K562 (cell line): ENCODE data around the gene ABCC5. TPM values are rescaled to one million over a fixed set of nuclear protein-coding genes. Genes with fewer than 3 reads are reported as not detected.

Experiments used
- AFF1 ChIP-seq, 2 experiments: fragments of 450-650 bp; IDR thresholded peaks; 2 replicates each; pipeline ENCODE4 v1.6.1; 2018; ENCODE audit warnings: mild to moderate bottlenecking in 2 of 2, low read depth in 1 of 2; ENCODE audit not compliant: partially characterized antibody in 2 of 2
- BACH1 ChIP-seq: fragments of 200-800 bp; sonication (Bioruptor generic); IDR thresholded peaks from 2 replicates; pipeline ENCODE4 v1.6.1; 2016; ENCODE audit warnings: missing genetic modification characterization, missing compliant biosample characterization
- CGGBP1 ChIP-seq: fragments of 250-450 bp; sonication (Bioruptor Pico); IDR thresholded peaks from 2 replicates; pipeline ENCODE4 v1.9.0; 2021; ENCODE audit warnings: mild to moderate bottlenecking
- CREB3L1 ChIP-seq: fragments of 450-650 bp; IDR thresholded peaks from 2 replicates; pipeline ENCODE4 v1.6.1; 2014; ENCODE audit warnings: low read depth, mild to moderate bottlenecking, moderate library complexity, borderline replicate concordance
- CSDE1 ChIP-seq, 2 experiments: fragments of 450-650 bp; IDR thresholded peaks; 2 replicates each; pipeline ENCODE4 v1.6.1; 2016; ENCODE audit warnings: mild to moderate bottlenecking in 1 of 2
- HDAC2 ChIP-seq: fragments of 450-650 bp; IDR thresholded peaks from 2 replicates; pipeline ENCODE4 v1.6.1; 2016; ENCODE audit warnings: mild to moderate bottlenecking
- KAT7 ChIP-seq: sonication (generic); formaldehyde crosslinking; IDR thresholded peaks from 2 replicates; pipeline ENCODE4 v1.8.0; 2022; ENCODE audit warnings: missing genetic modification reagents, mild to moderate bottlenecking, borderline replicate concordance
- PHB2 ChIP-seq: fragments of 450-650 bp; IDR thresholded peaks from 2 replicates; pipeline ENCODE4 v1.6.1; 2017; ENCODE audit warnings: low read depth
- POLR2AphosphoS5 ChIP-seq: IDR thresholded peaks from 2 replicates; pipeline ENCODE4 v1.6.1; 2011; ENCODE audit warnings: mild to moderate bottlenecking, low read depth, low read length, moderate library complexity; ENCODE audit not compliant: control insufficient read depth, insufficient read depth
- SLC30A9 ChIP-seq: fragments of 250-450 bp; sonication (Bioruptor Pico); IDR thresholded peaks from 2 replicates; pipeline ENCODE4 v1.8.0; 2022; ENCODE audit warnings: mild to moderate bottlenecking, moderate library complexity
- SMAD1 ChIP-seq: fragments of 150-350 bp; IDR thresholded peaks from 2 replicates; pipeline ENCODE4 v1.6.1; 2014; ENCODE audit warnings: low read length, low read depth; ENCODE audit not compliant: partially characterized antibody
- SMC3 ChIP-seq: conservative IDR thresholded peaks from 2 replicates; pipeline ENCODE4 v1.6.1; 2011; ENCODE audit warnings: low read depth, low read length, improper control_type of control experiment; ENCODE audit not compliant: insufficient read depth
- SNAPC5 ChIP-seq: fragments of 250-450 bp; sonication (Bioruptor Pico); IDR thresholded peaks from 2 replicates; pipeline ENCODE4 v1.8.0; 2021; ENCODE audit warnings: moderate library complexity, mild to moderate bottlenecking, inconsistent platforms
- TSC22D4 ChIP-seq: fragments of 450-650 bp; IDR thresholded peaks from 2 replicates; pipeline ENCODE4 v1.6.1; 2016; ENCODE audit warnings: missing genetic modification characterization, missing biosample characterization, control low read depth
- ZBTB33 ChIP-seq: sonication (generic); formaldehyde crosslinking; IDR thresholded peaks from 2 replicates; pipeline ENCODE4 v1.8.1; 2023; ENCODE audit warnings: mild to moderate bottlenecking, missing genetic modification reagents
- ZC3H11A ChIP-seq: IDR thresholded peaks from 2 replicates; pipeline ENCODE4 v1.6.1; 2012; ENCODE audit warnings: low read depth, low read length, improper control_type of control experiment
- ZNF184 ChIP-seq: sonication (generic); formaldehyde crosslinking; IDR thresholded peaks from 2 replicates; pipeline ENCODE4 v1.5.0; 2020; ENCODE audit warnings: missing genetic modification reagents
- ZNF507 ChIP-seq: conservative IDR thresholded peaks from 2 replicates; pipeline ENCODE4 v1.6.1; 2017; ENCODE audit warnings: missing genetic modification characterization, missing compliant biosample characterization
- ZNF717 ChIP-seq: fragments of 250-450 bp; sonication (Bioruptor Pico); IDR thresholded peaks from 2 replicates; pipeline ENCODE4 v1.5.0; 2021
- ZNF830 ChIP-seq: fragments of 250-450 bp; sonication (Bioruptor Pico); IDR thresholded peaks from 2 replicates; pipeline ENCODE4 v1.5.0; 2021; ENCODE audit warnings: mild to moderate bottlenecking
- polyA plus RNA-seq, 8 experiments: library from polyadenylated mRNA; depleted of rRNA in 4 of 8; stranded (reverse) in 5 of 8; unstranded in 3 of 8; fragments of >200 nt; fragmentation: Nextera tagmentation in 2 of 8; fragmentation: Illumina TruSeq in 1 of 8; extraction: Ambion mirVana in 2 of 8; extraction: Trizol in 1 of 8; gene quantifications; 2 replicates each; pipeline versions ENCODE4 v1.2.1 to v1.2.3, GENCODE V29; 2011 to 2014; ENCODE audit warnings: inconsistent platforms in 1 of 8, missing spikeins in 1 of 8
- total RNA-seq, 7 experiments: library from RNA; depleted of rRNA in 6 of 7; stranded (reverse); fragments of >200 nt in 6 of 7; fragmentation: Illumina TruSeq in 2 of 7; extraction: Trizol in 2 of 7; gene quantifications; 2 replicates each; pipeline versions ENCODE4 v1.2.1 to v1.2.3, GENCODE V29; 2011 to 2021; ENCODE audit warnings: low replicate concordance in 1 of 7

The ABCC5 gene
- total and polyA plus RNA-seq, 9 of the 15 experiments (the other 6 are each of a cell fraction or from before 2014, with no cell fraction given) = 22.0 to 53.0 (median 41.9) TPM

- TF ChIP-seq AFF1 (IDR thresholded peaks at IDR 0.05; ENCODE audit: low read depth in 1 of 2, partially characterized antibody in 2 of 2) (no peak), SLC30A9 (CRISPR knock-in tag) (no peak), SMAD1 (peak; percentile 80), ZNF717 (CRISPR knock-in tag) (no peak), CSDE1 (IDR thresholded peaks at IDR 0.05) (peak in 1 of 2 experiments; percentile 43; a peak in 1 of 4 replicates), ZC3H11A (peak; percentile 50; the same call in 1 of the 2 replicates), ZBTB33 (peak; percentile 85), TSC22D4 (tag) (no peak), ZNF830 (CRISPR knock-in tag) (0 out of 2 replicates have a peak, but pooled peaks have one; percentile 78), PHB2 (no peak; the same call in 1 of the 2 replicates), CGGBP1 (CRISPR knock-in tag) (0 out of 2 replicates have a peak, but pooled peaks have one; percentile 9), SMC3 (peak; percentile 78), HDAC2 (0 out of 2 replicates have a peak, but pooled peaks have one; percentile 31), KAT7 (peak; percentile 97), BACH1 (tag) (no peak), ZNF507 (tag) (no peak), ZNF184 (CRISPR knock-in tag) (no peak), CREB3L1 (peak; percentile 83), POLR2AphosphoS5 (peak; percentile 85; the same call in 1 of the 2 replicates), SNAPC5 (no peak)
Observed at GRCh38 chr3:183884427-183885296, 133.0 kb downstream of the ABCC5 start, which contains the start of gene PARL (continued).
